DOHH2 (cell line): Measurements from ENCODE around the gene SPATA31C1.

Experiments used
- EZH2phosphoT487 ChIP-seq: fragments of 200-600 bp; sonication (generic); IDR thresholded peaks from 2 replicates; pipeline ENCODE4 v1.6.1; 2017; ENCODE audit warnings: borderline replicate concordance, mild to moderate bottlenecking, antibody characterized with exemption, low read length, moderate library complexity, mixed read lengths
- TF ChIP-seq, protein P1 (sequence below): fragments of 200-600 bp; sonication (generic); IDR thresholded peaks from one replicate; pipeline ENCODE4 v1.5.1; 2014; ENCODE audit warnings: antibody characterized with exemption, mild to moderate bottlenecking, low read depth, low read length; ENCODE audit not compliant: poor library complexity, severe bottlenecking

GRCh38 chr9:87886210-87886932 lies 31.4 kb upstream of the SPATA31C1 start:
- TF ChIP-seq EZH2phosphoT487: no peak
- TF ChIP-seq, protein P1, sequence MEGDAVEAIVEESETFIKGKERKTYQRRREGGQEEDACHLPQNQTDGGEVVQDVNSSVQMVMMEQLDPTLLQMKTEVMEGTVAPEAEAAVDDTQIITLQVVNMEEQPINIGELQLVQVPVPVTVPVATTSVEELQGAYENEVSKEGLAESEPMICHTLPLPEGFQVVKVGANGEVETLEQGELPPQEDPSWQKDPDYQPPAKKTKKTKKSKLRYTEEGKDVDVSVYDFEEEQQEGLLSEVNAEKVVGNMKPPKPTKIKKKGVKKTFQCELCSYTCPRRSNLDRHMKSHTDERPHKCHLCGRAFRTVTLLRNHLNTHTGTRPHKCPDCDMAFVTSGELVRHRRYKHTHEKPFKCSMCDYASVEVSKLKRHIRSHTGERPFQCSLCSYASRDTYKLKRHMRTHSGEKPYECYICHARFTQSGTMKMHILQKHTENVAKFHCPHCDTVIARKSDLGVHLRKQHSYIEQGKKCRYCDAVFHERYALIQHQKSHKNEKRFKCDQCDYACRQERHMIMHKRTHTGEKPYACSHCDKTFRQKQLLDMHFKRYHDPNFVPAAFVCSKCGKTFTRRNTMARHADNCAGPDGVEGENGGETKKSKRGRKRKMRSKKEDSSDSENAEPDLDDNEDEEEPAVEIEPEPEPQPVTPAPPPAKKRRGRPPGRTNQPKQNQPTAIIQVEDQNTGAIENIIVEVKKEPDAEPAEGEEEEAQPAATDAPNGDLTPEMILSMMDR: no peak
